Thoracic aorta (tissue), 2 donors: Measurements from ENCODE around the gene CACNA2D3. TPM values are rescaled to one million over a fixed set of nuclear protein-coding genes. Genes with fewer than 3 reads are reported as not detected.

Source experiments
- ATAC-seq: fragments of 150-250 bp; one replicate; pipeline ENCODE4 v1.8.0; 2017; ENCODE audit warnings: low read depth; ENCODE audit not compliant: insufficient number of reproducible peaks, low FRiP score
- DNase-seq: peaks from one replicate; pipeline ENCODE4 v3.0.0-alpha.2; 2020; ENCODE audit warnings: low spot score
- H3K27ac ChIP-seq, 2 donors: fragments of 200-600 bp; sonication (generic); 1 replicate in 1 of 2; 2 replicates in 1 of 2; pipeline ENCODE4 v1.5.1; 2016; ENCODE audit warnings: mild to moderate bottlenecking in 2 of 2, moderate library complexity in 2 of 2
- H3K27me3 ChIP-seq: fragments of 200-600 bp; sonication (generic); replicated peaks from 2 replicates; pipeline ENCODE4 v1.6.0; 2016; ENCODE audit warnings: mild to moderate bottlenecking; ENCODE audit not compliant: insufficient read depth
- H3K36me3 ChIP-seq: fragments of 200-600 bp; sonication (generic); one replicate; pipeline ENCODE4 v1.5.1; 2016
- H3K4me1 ChIP-seq, 2 donors: fragments of 200-600 bp; sonication (generic); 1 replicate in 1 of 2; 2 replicates in 1 of 2; pipeline versions ENCODE4 v1.5.1 to v1.6.0; 2016; ENCODE audit warnings: low read depth in 2 of 2, mild to moderate bottlenecking in 1 of 2; ENCODE audit not compliant: control insufficient read depth in 1 of 2
- H3K4me3 ChIP-seq: fragments of 200-600 bp; sonication (generic); 2 replicates; pipeline ENCODE4 v1.5.1; 2016; ENCODE audit warnings: mild to moderate bottlenecking
- H3K9me3 ChIP-seq: fragments of 200-600 bp; sonication (generic); 2 replicates; pipeline ENCODE4 v1.5.1; 2016
- CTCF ChIP-seq: fragments of 200-600 bp; sonication (generic); IDR thresholded peaks from one replicate; pipeline ENCODE4 v1.5.1; 2019; ENCODE audit warnings: antibody characterized with exemption
- total RNA-seq, 2 donors: library from RNA; depleted of rRNA; stranded (reverse); fragments of >200 nt; gene quantifications; one replicate each; pipeline versions ENCODE4 v1.1.0 to v1.2.3, GENCODE V29; 2016

Gene CACNA2D3
- total RNA-seq, result 1 to 10 TPM; 3.2 to 4.0 TPM

GRCh38 chr3:54122324-54123002, at the start of gene CACNA2D3:
Gene CACNA2D3 (plus strand): TSS chr3:54122552.
- Histone ChIP-seq H3K27me3 (no peaks in the 10 kb centered on the region), H3K27ac (no peak within 1 kb of the TSS), H3K4me1 (peaks cover 4 to 24% of the 10 kb centered on the region in 2 donors), H3K4me3 (peak within 1 kb of the TSS; percentile 76), H3K9me3 (no peaks in the 10 kb centered on the region), H3K36me3 (no peaks in the 10 kb centered on the region)
- ATAC-seq (no peak), DNase-seq (no peak)
- TF ChIP-seq CTCF, result no peak

GRCh38 chr3:54073386-54073785, 49.0 kb upstream of the CACNA2D3 start:
- Histone ChIP-seq H3K27me3 (no peaks in the 10 kb centered on the region), H3K27ac (no peak overlapping the region), H3K4me1 (no peaks in the 10 kb centered on the region), H3K9me3 (peaks cover 5% of the 10 kb centered on the region), H3K4me3 (no peak overlapping the region), H3K36me3 (no peaks in the 10 kb centered on the region)
- ATAC-seq, result no peak
- DNase-seq, result no peak
- TF ChIP-seq CTCF, result no peak

DNA sequence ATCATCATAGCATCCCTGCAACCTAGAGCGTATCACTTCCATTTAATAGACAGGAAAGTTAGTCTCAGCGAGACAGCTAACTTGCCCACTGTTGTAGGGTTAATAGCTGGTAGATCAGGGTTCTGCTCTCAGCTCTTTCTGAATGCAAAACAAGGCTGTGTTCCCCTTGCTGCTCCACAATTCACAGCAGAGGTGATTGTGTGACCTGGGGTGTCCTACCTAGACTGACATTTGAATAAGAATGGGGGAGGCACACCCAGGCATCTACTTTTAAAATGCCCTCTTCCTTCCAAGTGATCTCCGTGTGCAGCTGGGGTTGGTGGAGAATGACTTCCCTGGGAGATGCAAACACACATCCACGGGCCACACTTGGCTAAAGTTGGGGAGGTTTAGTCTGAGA, 43.0 kb upstream of the CACNA2D3 start:
- H3K36me3 ChIP-seq, result no peaks in the 10 kb centered on the region
- H3K4me3 ChIP-seq, result no peak overlapping the region
- no peak overlapping the region for H3K27ac ChIP-seq
- H3K4me1 ChIP-seq, result no peaks in the 10 kb centered on the region
- H3K27me3 ChIP-seq, result no peaks in the 10 kb centered on the region
- TF ChIP-seq CTCF, result no peak
- ATAC-seq (no peak), DNase-seq (no peak)
- H3K9me3 ChIP-seq, result no peaks in the 10 kb centered on the region

DNA sequence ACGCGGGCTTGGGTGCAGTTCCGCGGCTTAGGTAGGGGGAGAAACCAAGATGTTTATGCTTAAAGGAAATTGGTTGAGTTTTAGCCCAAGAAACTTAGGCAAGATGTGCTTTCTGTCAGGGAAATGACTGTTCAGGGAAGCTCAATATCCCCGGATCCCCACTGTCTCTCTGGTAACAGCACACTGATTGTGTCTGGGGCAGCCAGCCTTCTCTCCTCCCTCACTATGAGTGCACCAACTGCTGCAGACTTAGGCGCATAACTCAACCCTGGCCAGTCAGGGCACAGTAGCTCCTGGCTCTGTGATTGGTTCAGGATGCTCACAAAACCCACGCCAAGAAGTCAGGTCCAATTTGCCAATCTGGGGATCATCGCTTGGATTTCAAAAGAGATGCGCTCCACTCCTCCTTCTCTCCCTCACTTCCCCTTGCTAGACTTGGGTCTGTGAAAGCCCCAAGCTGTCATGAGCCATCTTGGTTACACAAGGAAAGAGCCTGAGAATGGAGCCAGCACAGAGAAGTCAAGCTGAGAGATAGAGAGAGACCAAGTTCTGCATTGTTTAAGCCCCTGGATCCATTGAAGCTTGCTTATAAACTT, 42.5 kb upstream of the CACNA2D3 start:
- no peaks in the 10 kb centered on the region for H3K36me3 ChIP-seq
- no peak overlapping the region for H3K27ac ChIP-seq
- H3K4me1 ChIP-seq, result no peaks in the 10 kb centered on the region
- DNase-seq (no peak), ATAC-seq (no peak)
- no peak overlapping the region for H3K4me3 ChIP-seq
- TF ChIP-seq CTCF, result no peak
- no peaks in the 10 kb centered on the region for H3K9me3 ChIP-seq
- H3K27me3 ChIP-seq, result no peaks in the 10 kb centered on the region

GRCh38 chr3:54083921-54084320, 38.4 kb upstream of the CACNA2D3 start:
- DNase-seq (no peak), ATAC-seq (no peak)
- Histone ChIP-seq H3K36me3 (no peaks in the 10 kb centered on the region), H3K4me3 (no peak overlapping the region), H3K27me3 (no peaks in the 10 kb centered on the region), H3K4me1 (no peaks in the 10 kb centered on the region), H3K9me3 (no peaks in the 10 kb centered on the region), H3K27ac (no peak overlapping the region)
- no peak for TF ChIP-seq CTCF
